CD4-positive, alpha-beta T cell treated with Interleukin-21 for 1 hour (primary cell): ENCODE results near the gene GPR35.
"Not testable (repeated sequence)": the region's sequence is repeated elsewhere in the genome, so short reads cannot be mapped to it uniquely, and the experiment has no call there.

Source experiments
- DNase-seq: peaks from one replicate; pipeline ENCODE4 v3.0.0-alpha.2; 2020

The GPR35 gene

GRCh38 chr2:240640939-240641338 is 15.7 kb downstream of the GPR35 start:
- DNase-seq = no peak

GRCh38 chr2:240642061-240642805 is 17.0 kb downstream of the GPR35 start:
- DNase-seq = no peak

GRCh38 chr2:240642806-240643092 is 17.5 kb downstream of the GPR35 start:
- DNase-seq = no peak

GRCh38 chr2:240643093-240643810 is 18.0 kb downstream of the GPR35 start:
- DNase-seq = no peak

- DNase-seq = no peak
Observed at GRCh38 chr2:240643811-240644150, 18.5 kb downstream of the GPR35 start.

GRCh38 chr2:240644171-240644651 is 18.9 kb downstream of the GPR35 start:
- no peak for DNase-seq

- no peak for DNase-seq
Observed at GRCh38 chr2:240644859-240645301, 19.6 kb downstream of the GPR35 start.

GRCh38 chr2:240645346-240645745 is 20.1 kb downstream of the GPR35 start:
- no peak for DNase-seq

GRCh38 chr2:240645801-240646175 is 20.5 kb downstream of the GPR35 start:
- DNase-seq = no peak

- DNase-seq = peak; percentile 75
Observed at GRCh38 chr2:240646176-240646899, 21.1 kb downstream of the GPR35 start.

- DNase-seq = no peak
Observed at GRCh38 chr2:240646900-240647502, 21.7 kb downstream of the GPR35 start.

- no peak for DNase-seq
Observed at GRCh38 chr2:240647503-240648154, 22.3 kb downstream of the GPR35 start.

- no peak for DNase-seq
Observed at GRCh38 chr2:240648155-240648649, 22.9 kb downstream of the GPR35 start.

- no peak for DNase-seq
Observed at GRCh38 chr2:240648650-240649275, 23.5 kb downstream of the GPR35 start.

- no peak for DNase-seq
Observed at GRCh38 chr2:240649331-240649730, 24.1 kb downstream of the GPR35 start.

- no peak for DNase-seq
Observed at GRCh38 chr2:240650254-240650965, 25.1 kb downstream of the GPR35 start.

GRCh38 chr2:240651185-240651584 is 25.9 kb downstream of the GPR35 start:
- no peak for DNase-seq

- DNase-seq = peak; percentile 12
Observed at GRCh38 chr2:240655931-240656886, 30.9 kb downstream of the GPR35 start.

- DNase-seq = not testable (repeated sequence)
Observed at GRCh38 chr2:240659883-240660282, 34.6 kb downstream of the GPR35 start.

- DNase-seq = no peak
Observed at GRCh38 chr2:240662681-240663080, 37.4 kb downstream of the GPR35 start.
